ENCODE data around the gene GPR146.

Gene GPR146

GRCh38 chr7:1028044-1028770 is 16.1 kb upstream of the GPR146 start:
- H3K27ac ChIP-seq (ENCODE audit: low read length): peak overlapping the region; percentile 53; the same call in 1 of the 2 replicates
- peaks cover 29% of the 10 kb centered on the region for H3K79me2 ChIP-seq (ENCODE audit: low read length)

GRCh38 chr7:1028775-1029636 is 15.3 kb upstream of the GPR146 start:
- peak overlapping the region; percentile 38; the same call in 1 of the 2 replicates for H3K4me2 ChIP-seq (ENCODE audit: low read depth, low read length)
- H3K9me3 ChIP-seq (replicated peaks; ENCODE audit: insufficient read depth, low read length): no peaks in the 10 kb centered on the region
- H3K79me2 ChIP-seq (ENCODE audit: low read length): peaks cover 22% of the 10 kb centered on the region
- H3K9ac ChIP-seq (ENCODE audit: low read length): peak overlapping the region; percentile 76
- no peaks in the 10 kb centered on the region for H3K9me2 ChIP-seq (replicated peaks; ENCODE audit: insufficient read depth, low read length)
- peaks cover 15% of the 10 kb centered on the region for H3F3A ChIP-seq (ENCODE audit: insufficient read depth, low read length)
- H3K4me3 ChIP-seq (ENCODE audit: low read length): peak overlapping the region; percentile 58
- H2AFZ ChIP-seq (ENCODE audit: low read length): peak overlapping the region; percentile 30; the same call in 1 of the 2 replicates
- H3K36me3 ChIP-seq (replicated peaks; ENCODE audit: insufficient read depth, low read length): no peaks in the 10 kb centered on the region; the same call in 1 of the 2 replicates
- H4K20me1 ChIP-seq (ENCODE audit: insufficient read depth, low read length): no peaks in the 10 kb centered on the region
- TF ChIP-seq EZH2phosphoT487 (IDR thresholded peaks at IDR 0.05; ENCODE audit: low read length) (no peak), EZH2 (optimal IDR thresholded peaks at IDR 0.05; ENCODE audit: low read depth, low read length) (no peak), CTCF (IDR thresholded peaks at IDR 0.05; ENCODE audit: low read length) (no peak)
- H3K4me1 ChIP-seq (ENCODE audit: low read length): peaks cover 14% of the 10 kb centered on the region
- peak overlapping the region; percentile 53; the same call in 1 of the 2 replicates for H3K27ac ChIP-seq (ENCODE audit: low read length)
- DNase-seq: peak; percentile 68
- H3K27me3 ChIP-seq (replicated peaks; ENCODE audit: insufficient read depth, low read length): no peaks in the 10 kb centered on the region

More at GRCh38 chr7:1028044-1028770, 16.1 kb upstream of the GPR146 start:
- Histone ChIP-seq H3K36me3 (replicated peaks; ENCODE audit: insufficient read depth, low read length) (no peaks in the 10 kb centered on the region; the same call in 1 of the 2 replicates), H4K20me1 (ENCODE audit: insufficient read depth, low read length) (no peaks in the 10 kb centered on the region), H3K4me1 (ENCODE audit: low read length) (peaks cover 22% of the 10 kb centered on the region), H3K9ac (ENCODE audit: low read length) (peak overlapping the region; percentile 76), H3K9me2 (replicated peaks; ENCODE audit: insufficient read depth, low read length) (no peaks in the 10 kb centered on the region), H3K27me3 (replicated peaks; ENCODE audit: insufficient read depth, low read length) (no peaks in the 10 kb centered on the region), H3F3A (ENCODE audit: insufficient read depth, low read length) (peaks cover 20% of the 10 kb centered on the region), H2AFZ (ENCODE audit: low read length) (peak overlapping the region; percentile 30; the same call in 1 of the 2 replicates), H3K4me2 (ENCODE audit: low read depth, low read length) (peak overlapping the region; percentile 81; the same call in 1 of the 2 replicates), H3K9me3 (replicated peaks; ENCODE audit: insufficient read depth, low read length) (no peaks in the 10 kb centered on the region), H3K4me3 (ENCODE audit: low read length) (peak overlapping the region; percentile 58)
- DNase-seq: peak; percentile 88
- no peak for TF ChIP-seq EZH2phosphoT487 (IDR thresholded peaks at IDR 0.05; ENCODE audit: low read length)
- TF ChIP-seq EZH2 (optimal IDR thresholded peaks at IDR 0.05; ENCODE audit: low read depth, low read length): no peak
- TF ChIP-seq CTCF (IDR thresholded peaks at IDR 0.05; ENCODE audit: low read length): no peak

GRCh38 chr7:1029637-1030443 is 14.5 kb upstream of the GPR146 start:
- Histone ChIP-seq H3F3A (ENCODE audit: insufficient read depth, low read length) (peaks cover 10% of the 10 kb centered on the region; the same call in 1 of the 2 replicates), H3K4me1 (ENCODE audit: low read length) (peaks cover 9% of the 10 kb centered on the region), H3K4me3 (ENCODE audit: low read length) (no peak overlapping the region), H3K9me3 (replicated peaks; ENCODE audit: insufficient read depth, low read length) (no peaks in the 10 kb centered on the region), H3K27me3 (replicated peaks; ENCODE audit: insufficient read depth, low read length) (no peaks in the 10 kb centered on the region), H3K27ac (ENCODE audit: low read length) (no peak overlapping the region), H3K9me2 (replicated peaks; ENCODE audit: insufficient read depth, low read length) (no peaks in the 10 kb centered on the region), H4K20me1 (ENCODE audit: insufficient read depth, low read length) (no peaks in the 10 kb centered on the region), H2AFZ (ENCODE audit: low read length) (no peak overlapping the region), H3K4me2 (ENCODE audit: low read depth, low read length) (no peak overlapping the region), H3K79me2 (ENCODE audit: low read length) (peaks cover 22% of the 10 kb centered on the region), H3K36me3 (replicated peaks; ENCODE audit: insufficient read depth, low read length) (no peaks in the 10 kb centered on the region; the same call in 1 of the 2 replicates), H3K9ac (ENCODE audit: low read length) (no peak overlapping the region)
- no peak for TF ChIP-seq EZH2 (optimal IDR thresholded peaks at IDR 0.05; ENCODE audit: low read depth, low read length)
- no peak for DNase-seq

Data from MM.1S (cell line).